Inflammatory macrophage (primary cell): Measurements from ENCODE around the gene NDUFB10.
A peak's percentile ranks its signal among the peaks of the same experiment; 100 is the strongest.

Experiments used
- DNase-seq, 2 donors: peaks; one replicate each; pipeline ENCODE4 v3.0.0-alpha.2; 2020 to 2022

NDUFB10 gene

GRCh38 chr16:1985466-1986150, 26.3 kb downstream of the NDUFB10 start:
- DNase-seq = no peak

- no peak for DNase-seq
Measured at GRCh38 chr16:1987198-1987597, 27.9 kb downstream of the NDUFB10 start.

GRCh38 chr16:1989209-1990100, 30.1 kb downstream of the NDUFB10 start, which contains the start of gene SYNGR3:
Gene SYNGR3 (plus strand): TSS chr16:1989970. CDS start chr16:1990103, 133 bp downstream.
- no peak for DNase-seq

- DNase-seq = no peak
Measured at GRCh38 chr16:1990101-1990350, 30.7 kb downstream of the NDUFB10 start.

- no peak for DNase-seq
Measured at GRCh38 chr16:1990351-1991134, 31.2 kb downstream of the NDUFB10 start.

GRCh38 chr16:1991135-1991551, 31.8 kb downstream of the NDUFB10 start:
- DNase-seq = no peak

GRCh38 chr16:1991588-1991947, 32.2 kb downstream of the NDUFB10 start:
- DNase-seq = no peak

- DNase-seq = peak; percentile 93 to 96
Measured at GRCh38 chr16:1991948-1992703, 32.8 kb downstream of the NDUFB10 start.

GRCh38 chr16:1992704-1993317, 33.5 kb downstream of the NDUFB10 start:
- no peak for DNase-seq

- no peak for DNase-seq
Measured at GRCh38 chr16:1993731-1994131, 34.4 kb downstream of the NDUFB10 start.

GRCh38 chr16:1997494-1998359, 38.4 kb downstream of the NDUFB10 start:
- no peak for DNase-seq

GRCh38 chr16:1998360-1998835, 39.1 kb downstream of the NDUFB10 start:
- no peak for DNase-seq

- no peak for DNase-seq
Measured at GRCh38 chr16:1998852-1999801, 39.8 kb downstream of the NDUFB10 start.

GRCh38 chr16:1999866-2000514, 40.7 kb downstream of the NDUFB10 start:
- no peak for DNase-seq

GRCh38 chr16:2001035-2001434, 41.7 kb downstream of the NDUFB10 start:
- DNase-seq = no peak

- DNase-seq = no peak
Measured at GRCh38 chr16:2001456-2002355, 42.4 kb downstream of the NDUFB10 start.

- DNase-seq = no peak
Measured at GRCh38 chr16:2002406-2003230, 43.3 kb downstream of the NDUFB10 start.
